ENCODE measurements around the gene CRYGN.

Gene CRYGN

GRCh38 chr7:151459726-151460473 lies 20.0 kb upstream of the CRYGN start:
- DNase-seq: no peak

DNA sequence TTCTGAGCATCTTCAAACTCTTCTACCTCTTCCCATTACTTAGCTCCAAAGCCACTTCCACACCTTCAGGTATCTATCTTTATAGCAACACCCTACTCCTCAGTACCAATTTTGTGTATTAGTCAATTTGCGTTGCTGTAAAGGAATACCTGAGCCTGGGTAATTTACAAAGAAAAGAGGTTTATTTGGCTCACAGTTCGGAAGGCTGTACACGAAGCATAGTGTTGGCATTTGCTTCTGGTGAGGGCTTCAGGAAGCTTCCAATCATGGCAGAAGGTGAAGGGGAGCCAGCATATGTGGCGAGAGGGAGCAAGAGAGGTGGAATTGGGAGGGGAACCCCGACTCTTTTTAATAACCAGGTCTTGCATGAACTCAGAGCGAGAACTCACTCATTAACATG lies 17.6 kb upstream of the CRYGN start:
- no peak for DNase-seq

- no peak for DNase-seq
Observed at GRCh38 chr7:151456782-151457181, 16.8 kb upstream of the CRYGN start.

GRCh38 chr7:151456276-151456675 lies 16.3 kb upstream of the CRYGN start:
- DNase-seq: no peak

DNA sequence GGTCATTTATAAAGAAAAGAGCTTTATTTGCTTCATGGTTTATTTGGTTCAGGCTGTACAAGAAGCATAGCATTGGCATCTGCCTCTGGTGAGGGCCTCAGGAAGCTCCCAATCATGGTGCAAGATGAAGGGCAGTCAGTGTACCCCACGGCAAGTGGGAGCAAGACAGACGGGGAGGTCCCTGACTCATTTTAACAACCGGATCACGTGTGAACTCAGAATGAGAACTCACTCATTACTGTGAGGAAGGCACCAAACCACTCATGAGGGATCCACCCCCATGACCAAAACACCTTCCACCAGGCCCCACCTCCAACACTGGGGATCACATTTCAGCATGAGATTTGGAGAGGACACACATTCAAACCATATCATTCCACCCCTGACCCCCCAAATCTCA lies 15.7 kb upstream of the CRYGN start:
- DNase-seq: no peak

- DNase-seq: no peak
Observed at GRCh38 chr7:151454932-151455530, 15.1 kb upstream of the CRYGN start.

DNA sequence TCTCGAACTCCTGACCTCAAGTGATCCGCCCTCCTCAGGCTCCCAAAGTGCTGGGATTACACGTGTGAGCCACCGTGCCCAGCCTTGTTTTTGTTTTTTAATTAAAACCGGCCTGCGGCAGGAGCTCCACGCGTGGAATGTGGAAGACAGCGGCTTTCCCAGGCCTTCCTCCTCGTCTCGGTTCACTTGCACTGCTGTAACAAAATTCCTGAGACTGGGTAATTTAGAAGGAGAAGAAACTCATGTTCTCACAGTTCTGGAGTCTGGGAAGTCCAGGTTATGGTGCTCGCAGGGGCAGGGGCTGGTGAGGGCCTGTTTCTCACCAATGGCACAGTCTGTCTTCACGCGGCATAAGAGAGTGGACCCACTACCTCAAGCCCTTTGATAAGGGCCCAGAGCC lies 14.4 kb upstream of the CRYGN start:
- DNase-seq: no peak

DNA sequence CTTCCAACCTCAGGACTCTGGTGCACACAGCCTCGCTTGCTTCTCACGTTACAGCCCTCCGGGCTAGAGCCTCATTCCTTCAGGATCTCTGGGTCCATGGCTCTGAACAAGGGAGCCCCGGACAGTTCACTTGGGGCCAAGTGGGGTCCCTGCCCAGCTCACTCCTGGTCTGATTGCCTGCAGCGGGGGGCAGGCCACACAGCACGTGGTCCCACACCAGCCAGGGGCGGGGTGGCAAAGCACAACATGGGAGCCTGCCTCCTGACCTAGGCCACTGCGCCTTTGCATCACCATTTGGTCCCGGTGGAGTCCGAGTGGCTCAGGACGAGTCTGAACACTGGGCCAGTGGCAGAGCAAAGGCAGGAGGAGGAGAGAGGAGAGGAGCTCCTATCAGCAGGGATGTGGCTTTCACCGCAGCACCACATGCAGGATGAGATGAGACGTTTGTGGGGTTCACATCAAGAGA lies 13.4 kb upstream of the CRYGN start:
- no peak for DNase-seq

DNA sequence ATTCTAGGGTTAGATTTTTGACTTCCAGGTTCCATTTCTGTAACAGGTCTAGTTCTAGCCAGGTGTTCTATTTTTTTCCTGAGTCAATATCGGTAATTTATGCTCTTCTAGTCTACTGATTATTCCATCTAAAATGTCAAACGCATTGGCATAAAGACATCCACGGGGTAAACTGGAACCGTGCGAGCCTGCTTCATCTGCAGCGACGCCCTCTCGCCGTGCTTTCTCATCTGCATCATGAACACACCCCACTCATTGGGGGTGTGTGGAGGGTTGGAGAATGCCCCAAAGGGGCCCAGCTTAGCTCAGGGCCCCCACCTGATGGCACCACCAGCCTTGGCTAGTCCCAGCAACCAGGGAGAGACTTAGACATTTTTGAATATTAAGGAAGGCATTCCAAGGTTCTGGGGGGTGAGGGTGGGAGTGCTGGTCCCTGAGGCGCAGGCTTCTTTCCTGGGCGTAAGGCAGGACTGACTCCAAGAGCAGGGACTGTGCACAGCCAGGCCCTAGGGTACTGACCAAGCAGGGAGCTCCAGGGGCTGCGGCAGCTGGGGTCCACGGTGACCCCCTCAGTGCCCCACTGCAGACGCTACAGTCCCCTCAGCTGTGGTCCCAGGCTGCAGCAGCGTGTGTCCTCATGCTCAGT lies 12.9 kb upstream of the CRYGN start:
- no peak for DNase-seq

- no peak for DNase-seq
Observed at GRCh38 chr7:151451626-151452571, 12.0 kb upstream of the CRYGN start.

DNA sequence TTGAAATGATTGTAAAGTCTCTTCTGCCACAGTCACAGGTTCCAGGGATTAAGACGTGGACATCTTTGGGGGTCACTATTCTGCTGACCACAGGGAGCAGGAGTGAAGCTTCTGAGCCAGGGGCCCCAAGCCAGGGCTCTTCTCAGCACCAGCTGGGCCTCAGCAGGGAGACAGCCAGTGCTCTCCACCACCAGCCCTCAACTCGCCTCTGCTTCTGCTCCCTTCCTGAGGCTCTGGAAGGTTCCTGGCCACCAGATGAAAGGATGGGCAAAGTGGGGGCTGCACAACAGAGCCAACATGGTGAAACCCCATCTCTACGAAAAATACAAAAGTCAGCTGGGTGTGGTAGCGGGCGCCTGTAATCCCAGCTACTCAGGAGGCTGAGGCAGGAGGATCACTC lies 11.2 kb upstream of the CRYGN start:
- no peak for DNase-seq

GRCh38 chr7:151449990-151450389 lies 10.0 kb upstream of the CRYGN start:
- no peak for DNase-seq

- DNase-seq: no peak
Observed at GRCh38 chr7:151448261-151449252, 8.6 kb upstream of the CRYGN start.

DNA sequence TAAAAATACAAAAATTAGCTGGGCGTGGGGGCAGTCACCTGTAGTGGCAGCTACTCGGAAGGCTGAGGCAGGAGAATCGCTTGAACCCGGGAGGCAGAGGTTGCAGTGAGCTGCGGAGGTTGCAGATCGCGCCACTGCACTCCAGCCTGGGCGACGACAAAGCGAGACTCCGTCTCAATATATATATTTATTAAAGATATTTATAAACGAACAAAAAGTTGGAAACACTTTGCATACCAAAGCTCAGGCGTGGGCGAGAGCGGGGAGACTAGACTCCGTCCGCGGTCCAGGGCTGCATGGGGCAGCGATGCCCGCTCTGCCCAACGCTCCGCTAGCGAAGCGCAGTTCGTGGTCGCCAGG lies 7.9 kb upstream of the CRYGN start:
- no peak for DNase-seq

DNA sequence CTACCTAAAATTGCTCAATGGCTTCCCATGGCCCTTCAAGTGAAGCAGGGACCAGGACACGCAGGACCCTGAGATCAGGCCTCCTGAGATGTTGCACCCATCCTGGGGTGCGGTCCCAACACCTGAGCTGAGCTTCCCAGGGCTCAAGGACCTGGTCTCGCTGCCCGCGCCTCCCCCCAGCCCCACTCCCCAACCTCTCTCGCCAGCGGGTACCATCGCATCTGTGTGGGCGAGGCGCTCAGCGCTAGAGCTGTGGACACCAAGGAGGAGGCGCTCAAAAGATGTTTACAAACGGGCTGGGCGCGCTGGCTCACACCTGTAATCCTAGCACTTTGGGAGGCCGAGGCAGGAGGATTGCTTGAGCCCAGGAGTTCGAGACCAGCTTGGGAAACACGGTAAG lies 7.4 kb upstream of the CRYGN start:
- DNase-seq: no peak

- DNase-seq: no peak
Observed at GRCh38 chr7:151446412-151446811, 6.5 kb upstream of the CRYGN start.

- no peak for DNase-seq
Observed at GRCh38 chr7:151444632-151445031, 4.7 kb upstream of the CRYGN start.

DNA sequence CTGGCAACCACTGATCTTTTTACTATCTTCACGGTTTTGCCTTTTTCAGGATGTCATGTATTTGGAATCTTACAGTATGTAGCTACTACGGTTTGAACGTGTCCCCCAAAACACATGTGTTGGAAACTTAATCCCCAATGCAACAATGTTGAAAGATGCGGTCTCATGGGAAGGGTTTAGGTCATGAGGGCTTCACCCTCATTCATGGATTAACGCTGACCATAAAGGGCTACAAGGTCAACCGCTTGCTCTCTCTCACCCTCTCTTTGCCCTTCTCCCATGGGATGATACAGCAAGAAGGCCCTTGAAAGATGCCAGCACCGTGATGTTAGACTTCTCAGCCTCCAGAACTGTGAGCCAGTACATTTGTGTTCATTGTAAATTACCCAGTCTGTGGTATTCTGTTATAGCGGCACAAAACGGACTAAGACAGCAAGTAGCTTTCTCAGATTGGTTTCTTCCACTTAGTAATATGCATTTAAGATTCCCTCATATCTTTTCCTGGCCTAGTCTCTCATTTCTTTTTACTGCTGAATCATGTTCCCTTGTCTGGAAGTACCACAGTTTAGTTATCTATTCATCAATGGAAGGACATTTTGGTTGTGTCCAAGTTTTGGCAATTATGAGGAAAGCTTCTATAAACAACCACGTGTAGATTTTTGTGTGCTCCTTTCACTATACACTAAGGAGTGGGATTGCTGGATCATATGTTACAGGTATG lies 3.0 kb upstream of the CRYGN start:
- no peak for DNase-seq

GRCh38 chr7:151440799-151441445 lies 981 bp upstream of the CRYGN start:
- no peak for DNase-seq

DNA sequence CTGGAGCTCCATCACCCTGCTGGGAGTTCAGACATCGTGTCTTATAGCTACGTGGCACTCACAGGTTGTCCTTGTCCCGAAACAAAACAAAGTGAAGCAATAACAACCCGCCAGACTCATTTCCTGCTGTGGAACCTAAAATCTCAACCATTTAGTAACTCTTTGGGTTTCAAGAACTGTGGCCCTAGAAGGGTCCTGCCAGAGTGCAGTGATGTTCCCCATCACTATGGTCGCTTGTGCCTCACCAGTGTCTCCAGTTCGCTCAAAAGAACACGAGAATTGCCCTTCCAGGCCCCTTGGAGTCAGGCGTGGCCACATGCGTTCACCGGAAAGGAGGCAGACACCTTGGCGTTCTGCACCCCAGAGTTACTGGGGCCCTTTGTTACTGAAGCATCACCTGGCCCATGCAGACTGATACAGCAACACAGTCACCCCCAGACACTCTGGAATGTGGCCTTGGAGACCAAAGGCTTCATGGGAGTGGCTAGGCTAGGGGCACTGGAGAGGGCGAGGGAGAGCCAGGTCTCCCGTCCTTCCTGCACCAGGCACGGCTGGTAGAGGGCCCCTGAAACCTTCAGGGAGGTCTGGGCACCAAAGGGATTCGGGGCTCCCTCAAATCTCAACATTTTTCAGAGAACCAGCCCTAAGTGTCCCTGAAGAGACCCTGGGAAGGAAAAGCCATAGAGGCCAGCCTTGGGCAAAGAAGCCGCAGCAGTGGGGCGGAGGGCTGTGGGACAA lies 908 bp downstream of the CRYGN start:
- DNase-seq: no peak
